Renal cortical epithelial cell (primary cell): ENCODE results near the gene COPG2. TPM values are rescaled to one million over a fixed set of nuclear protein-coding genes. Genes with fewer than 3 reads are reported as not detected.
"Not testable (repeated sequence)": the region's sequence is repeated elsewhere in the genome, so short reads cannot be mapped to it uniquely, and the experiment has no call there.

Source experiments
- DNase-seq: peaks from one replicate; pipeline ENCODE4 v3.0.0-alpha.2; 2011; ENCODE audit warnings: low read depth
- total RNA-seq: library from RNA; depleted of rRNA; stranded (reverse); fragments of >200 nt; gene quantifications from 2 replicates; pipeline ENCODE4 v1.2.3, GENCODE V29; 2014

Gene COPG2
- total RNA-seq, 1 donor from 2014 or later = 38.7 TPM

GRCh38 chr7:130649004-130649790 is 19.4 kb downstream of the COPG2 start:
- peak; percentile 66 for DNase-seq

- DNase-seq = no peak
Measured at GRCh38 chr7:130648580-130648979, 20.0 kb downstream of the COPG2 start.

GRCh38 chr7:130642383-130642782 is 26.2 kb downstream of the COPG2 start:
- DNase-seq = no peak

- DNase-seq = no peak
Measured at GRCh38 chr7:130641497-130641896, 27.1 kb downstream of the COPG2 start.

GRCh38 chr7:130641040-130641439 is 27.5 kb downstream of the COPG2 start:
- no peak for DNase-seq

- no peak for DNase-seq
Measured at GRCh38 chr7:130639388-130639787, 29.2 kb downstream of the COPG2 start.

- DNase-seq = peak; percentile 56
Measured at GRCh38 chr7:130632111-130632510, 36.4 kb downstream of the COPG2 start.

- no peak for DNase-seq
Measured at GRCh38 chr7:130628901-130629300, 39.6 kb downstream of the COPG2 start.

- no peak for DNase-seq
Measured at GRCh38 chr7:130627775-130628174, 40.8 kb downstream of the COPG2 start.

- no peak for DNase-seq
Measured at GRCh38 chr7:130622866-130623265, 45.7 kb downstream of the COPG2 start.

GRCh38 chr7:130615583-130615982 is 53.0 kb downstream of the COPG2 start:
- no peak for DNase-seq

GRCh38 chr7:130614449-130614848 is 54.1 kb downstream of the COPG2 start:
- no peak for DNase-seq

- no peak for DNase-seq
Measured at GRCh38 chr7:130611218-130611617, 57.3 kb downstream of the COPG2 start.

GRCh38 chr7:130607066-130607465 is 61.5 kb downstream of the COPG2 start:
- DNase-seq = not testable (repeated sequence)

- DNase-seq = no peak
Measured at GRCh38 chr7:130606161-130606560, 62.4 kb downstream of the COPG2 start.

- no peak for DNase-seq
Measured at GRCh38 chr7:130598056-130598455, 70.5 kb downstream of the COPG2 start.

GRCh38 chr7:130595986-130596385 is 72.6 kb downstream of the COPG2 start:
- peak; percentile 1 for DNase-seq

- DNase-seq = peak; percentile 34
Measured at GRCh38 chr7:130593033-130593432, 75.5 kb downstream of the COPG2 start.

- DNase-seq = not testable (repeated sequence)
Measured at GRCh38 chr7:130591464-130591863, 77.1 kb downstream of the COPG2 start.

- DNase-seq = not testable (repeated sequence)
Measured at GRCh38 chr7:130585932-130586331, 82.6 kb downstream of the COPG2 start.

- DNase-seq = not testable (repeated sequence)
Measured at GRCh38 chr7:130575110-130575509, 93.4 kb downstream of the COPG2 start.

- not testable (repeated sequence) for DNase-seq
Measured at GRCh38 chr7:130570144-130570543, 98.4 kb downstream of the COPG2 start.

- no peak for DNase-seq
Measured at GRCh38 chr7:130566898-130567280, 101.7 kb downstream of the COPG2 start.
